Immature natural killer cell (primary cell): ENCODE measurements around the gene OLFM2. TPM values are rescaled to one million over a fixed set of nuclear protein-coding genes. Genes with fewer than 3 reads are reported as not detected.

Source experiments
- DNase-seq, 3 donors: peaks; one replicate each; pipeline ENCODE4 v3.0.0; 2022; ENCODE audit warnings: mixed read lengths in 1 of 3
- H3K27ac Mint-ChIP-seq, 6 donors: one replicate each; pipeline ENCODE4 v1.8.0; 2020; ENCODE audit warnings: mixed read lengths in 6 of 6, mild to moderate bottlenecking in 5 of 6, inconsistent platforms in 4 of 6, moderate library complexity in 3 of 6
- H3K27me3 Mint-ChIP-seq, 3 donors: one replicate each; pipeline ENCODE4 v1.8.0; 2020 to 2021; ENCODE audit warnings: low read depth in 3 of 3, mild to moderate bottlenecking in 3 of 3, mixed read lengths in 3 of 3, moderate library complexity in 3 of 3, inconsistent platforms in 1 of 3
- H3K36me3 Mint-ChIP-seq, 3 donors: one replicate each; pipeline ENCODE4 v1.8.0; 2020; ENCODE audit warnings: mixed read lengths in 3 of 3, inconsistent platforms in 2 of 3, mild to moderate bottlenecking in 2 of 3
- H3K4me1 Mint-ChIP-seq, 2 donors: one replicate each; pipeline ENCODE4 v1.8.0; 2020; ENCODE audit warnings: inconsistent platforms in 2 of 2, mild to moderate bottlenecking in 2 of 2, mixed read lengths in 2 of 2, moderate library complexity in 1 of 2
- H3K4me3 Mint-ChIP-seq, 5 donors: one replicate each; pipeline ENCODE4 v1.8.0; 2020; ENCODE audit warnings: mild to moderate bottlenecking in 5 of 5, mixed read lengths in 5 of 5, inconsistent platforms in 3 of 5, moderate library complexity in 3 of 5
- H3K9me3 Mint-ChIP-seq, 6 donors: one replicate each; pipeline ENCODE4 v1.8.0; 2020; ENCODE audit warnings: mild to moderate bottlenecking in 6 of 6, mixed read lengths in 6 of 6, inconsistent platforms in 4 of 6, moderate library complexity in 3 of 6
- polyA plus RNA-seq, 3 donors: library from polyadenylated mRNA; unstranded; fragments of 300-500 nt; fragmentation: Illumina TruSeq; gene quantifications; one replicate each; pipeline ENCODE4 v1.2.3, GENCODE V29; 2021

OLFM2 gene
- polyA plus RNA-seq, 3 donors from 2014 or later = 1.9 to 3.7 (median 3.7) TPM

- no peak overlapping the region for H3K4me3 Mint-ChIP-seq
- H3K9me3 Mint-ChIP-seq = no peaks in the 10 kb centered on the region
- H3K27ac Mint-ChIP-seq = peak overlapping the region in 1 of 6 donors; percentile 44
- H3K4me1 Mint-ChIP-seq = no peaks in the 10 kb centered on the region
- DNase-seq = no peak
- no peaks in the 10 kb centered on the region for H3K36me3 Mint-ChIP-seq
- H3K27me3 Mint-ChIP-seq = no peaks in the 10 kb centered on the region
Observed at GRCh38 chr19:9877780-9878510, 58.4 kb downstream of the OLFM2 start.

- Mint-ChIP-seq H3K4me3 (no peak overlapping the region), H3K36me3 (peaks cover 0 to 4% (median 0%) of the 10 kb centered on the region in 3 donors), H3K27me3 (peaks cover 0 to 2% (median 0%) of the 10 kb centered on the region in 3 donors), H3K4me1 (no peaks in the 10 kb centered on the region), H3K27ac (no peak overlapping the region), H3K9me3 (no peaks in the 10 kb centered on the region)
- DNase-seq = no peak
Observed at GRCh38 chr19:9875796-9876195, 60.5 kb downstream of the OLFM2 start.

- H3K9me3 Mint-ChIP-seq = no peaks in the 10 kb centered on the region
- no peaks in the 10 kb centered on the region for H3K4me1 Mint-ChIP-seq
- no peak overlapping the region for H3K27ac Mint-ChIP-seq
- no peak for DNase-seq
- H3K36me3 Mint-ChIP-seq = peaks cover 0 to 4% (median 0%) of the 10 kb centered on the region in 3 donors
- no peak overlapping the region for H3K4me3 Mint-ChIP-seq
- peaks cover 0 to 2% (median 0%) of the 10 kb centered on the region in 3 donors for H3K27me3 Mint-ChIP-seq
Observed at GRCh38 chr19:9875031-9875627, 61.2 kb downstream of the OLFM2 start.

GRCh38 chr19:9872618-9873242 is 63.6 kb downstream of the OLFM2 start:
- Mint-ChIP-seq H3K9me3 (no peaks in the 10 kb centered on the region), H3K4me3 (no peak overlapping the region), H3K27ac (peak overlapping the region in 1 of 6 donors; percentile 3), H3K27me3 (peaks cover 0 to 2% (median 0%) of the 10 kb centered on the region in 3 donors), H3K36me3 (peaks cover 0 to 4% (median 0%) of the 10 kb centered on the region in 3 donors), H3K4me1 (no peaks in the 10 kb centered on the region)
- no peak for DNase-seq

GRCh38 chr19:9871626-9872338 is 64.5 kb downstream of the OLFM2 start:
- Mint-ChIP-seq H3K4me3 (no peak overlapping the region), H3K4me1 (peaks cover 3 to 6% of the 10 kb centered on the region in 2 donors), H3K9me3 (no peaks in the 10 kb centered on the region), H3K36me3 (peaks cover 0 to 4% (median 0%) of the 10 kb centered on the region in 3 donors), H3K27me3 (peaks cover 0 to 3% (median 2%) of the 10 kb centered on the region in 3 donors), H3K27ac (no peak overlapping the region)
- DNase-seq = no peak

- Mint-ChIP-seq H3K27ac (no peak overlapping the region), H3K4me1 (peaks cover 21 to 25% of the 10 kb centered on the region in 2 donors), H3K36me3 (peaks cover 0 to 4% (median 0%) of the 10 kb centered on the region in 3 donors), H3K27me3 (peaks cover 0 to 9% (median 6%) of the 10 kb centered on the region in 3 donors), H3K4me3 (no peak overlapping the region), H3K9me3 (no peaks in the 10 kb centered on the region)
- DNase-seq = no peak
Observed at GRCh38 chr19:9868983-9869617, 67.2 kb downstream of the OLFM2 start.

- peaks cover 32 to 35% of the 10 kb centered on the region in 2 donors for H3K4me1 Mint-ChIP-seq
- H3K9me3 Mint-ChIP-seq = no peaks in the 10 kb centered on the region
- H3K27ac Mint-ChIP-seq = peak overlapping the region; percentile 32 to 87 (median 55)
- peak; percentile 48 to 68 (median 62) for DNase-seq
- peaks cover 3 to 8% (median 6%) of the 10 kb centered on the region in 3 donors for H3K27me3 Mint-ChIP-seq
- H3K36me3 Mint-ChIP-seq = no peaks in the 10 kb centered on the region
- H3K4me3 Mint-ChIP-seq = peak overlapping the region; percentile 72 to 87 (median 76)
Observed at GRCh38 chr19:9865732-9866501, 70.4 kb downstream of the OLFM2 start.

- H3K36me3 Mint-ChIP-seq = no peaks in the 10 kb centered on the region
- H3K4me3 Mint-ChIP-seq = peak overlapping the region in 1 of 5 donors; percentile 29
- DNase-seq = no peak
- peaks cover 3 to 8% (median 6%) of the 10 kb centered on the region in 3 donors for H3K27me3 Mint-ChIP-seq
- H3K27ac Mint-ChIP-seq = peak overlapping the region in 1 of 6 donors; percentile 15
- no peaks in the 10 kb centered on the region for H3K9me3 Mint-ChIP-seq
- H3K4me1 Mint-ChIP-seq = peaks cover 41 to 45% of the 10 kb centered on the region in 2 donors
Observed at GRCh38 chr19:9863759-9864158, 72.6 kb downstream of the OLFM2 start.

GRCh38 chr19:9862938-9863337 is 73.4 kb downstream of the OLFM2 start:
- Mint-ChIP-seq H3K27ac (peak overlapping the region in 3 of 6 donors; percentile 15 to 31 (median 18)), H3K9me3 (no peaks in the 10 kb centered on the region), H3K27me3 (peaks cover 3 to 9% (median 6%) of the 10 kb centered on the region in 3 donors), H3K4me1 (peaks cover 49 to 53% of the 10 kb centered on the region in 2 donors), H3K36me3 (peaks cover 0 to 4% (median 2%) of the 10 kb centered on the region in 3 donors), H3K4me3 (no peak overlapping the region)
- DNase-seq = no peak

- peaks cover under 1 to 6% (median 3%) of the 10 kb centered on the region in 3 donors for H3K27me3 Mint-ChIP-seq
- H3K36me3 Mint-ChIP-seq = peaks cover 0 to 6% (median 4%) of the 10 kb centered on the region in 3 donors
- DNase-seq = no peak
- H3K4me1 Mint-ChIP-seq = peaks cover 58 to 59% of the 10 kb centered on the region in 2 donors
- H3K4me3 Mint-ChIP-seq = no peak overlapping the region
- H3K9me3 Mint-ChIP-seq = no peaks in the 10 kb centered on the region
- H3K27ac Mint-ChIP-seq = no peak overlapping the region
Observed at GRCh38 chr19:9861503-9861902, 74.8 kb downstream of the OLFM2 start.

- H3K27ac Mint-ChIP-seq = no peak overlapping the region
- H3K9me3 Mint-ChIP-seq = no peaks in the 10 kb centered on the region
- H3K36me3 Mint-ChIP-seq = peaks cover 0 to 6% (median 4%) of the 10 kb centered on the region in 3 donors
- peaks cover 0 to 3% (median 1%) of the 10 kb centered on the region in 3 donors for H3K27me3 Mint-ChIP-seq
- DNase-seq = no peak
- H3K4me3 Mint-ChIP-seq = no peak overlapping the region
- H3K4me1 Mint-ChIP-seq = peaks cover 49 to 53% of the 10 kb centered on the region in 2 donors
Observed at GRCh38 chr19:9860407-9860806, 75.9 kb downstream of the OLFM2 start.

GRCh38 chr19:9858766-9859165 is 77.5 kb downstream of the OLFM2 start:
- Mint-ChIP-seq H3K4me3 (peak overlapping the region; percentile 79 to 98 (median 89)), H3K9me3 (no peaks in the 10 kb centered on the region), H3K27me3 (peaks cover 0 to 4% (median 1%) of the 10 kb centered on the region in 3 donors), H3K36me3 (peaks cover 3 to 9% (median 6%) of the 10 kb centered on the region in 3 donors), H3K4me1 (peaks cover 45 to 46% of the 10 kb centered on the region in 2 donors), H3K27ac (peak overlapping the region; percentile 88 to 98 (median 94))
- DNase-seq = no peak
